ENCODE measurements around the gene RHBDF1. TPM values are rescaled to one million over a fixed set of nuclear protein-coding genes. Genes with fewer than 3 reads are reported as not detected.
"Not testable (repeated sequence)": the region's sequence is repeated elsewhere in the genome, so short reads cannot be mapped to it uniquely, and the experiment has no call there.

The RHBDF1 gene
- total and polyA plus RNA-seq, 2 of the 13 experiments (the other 11 are each of a cell fraction or from before 2014, with no cell fraction given), result 5.4 to 26.9 TPM

- Histone ChIP-seq H3K4me1 (ENCODE audit: insufficient read depth, low read length) (peaks cover 38% of the 10 kb centered on the region), H3K27ac (ENCODE audit: extremely low read length, insufficient read depth, low read length) (no peak overlapping the region), H3K9ac (ENCODE audit: insufficient read depth, low read depth, low read length) (no peak overlapping the region), H3K4me2 (ENCODE audit: low read depth, low read length) (peak overlapping the region; percentile 39; the same call in 1 of the 2 replicates), H2AFZ (ENCODE audit: low read length) (no peak overlapping the region), H3K27me3 (ENCODE audit: control insufficient read depth in 1 of 2, insufficient read depth in 2 of 2, low read length in 2 of 2) (no peaks in the 10 kb centered on the region; a peak in 1 of 5 replicates), H3K4me3 (replicated peaks in 1 of 3; ENCODE audit: insufficient read depth in 1 of 3, low read depth in 2 of 3, low read length in 3 of 3) (no peak overlapping the region), H4K20me1 (ENCODE audit: insufficient read depth, low read length) (no peaks in the 10 kb centered on the region), H3K79me2 (ENCODE audit: insufficient read depth, low read length) (peaks cover 20% of the 10 kb centered on the region), H3K9me3 (ENCODE audit: low read length) (no peaks in the 10 kb centered on the region), H3K36me3 (replicated peaks in 1 of 2; ENCODE audit: control insufficient read depth in 1 of 2, insufficient read depth in 2 of 2, low read length in 2 of 2) (peaks cover 7 to 27% of the 10 kb centered on the region in 2 experiments; a peak in 4 of 5 replicates)
- intact Hi-C loops (cut with micrococcal nuclease; ENCODE audit: unreplicated experiment), result no loop called here
- in situ Hi-C loops (cut with HindIII; ENCODE audit: extremely low pct_ligation_motif_present, low pct_unique_long_range_greater_than_20kb), result no loop called here
- FAIRE-seq (no peak), DNase-seq (ENCODE audit: low spot score) (no peak), ATAC-seq (no peak)
- TF ChIP-seq BHLHE40 (IDR thresholded peaks at IDR 0.05; ENCODE audit: low read length), result no peak
- peak; percentile 48 for TF ChIP-seq ATF7 (IDR thresholded peaks at IDR 0.05)
- TF ChIP-seq ATF7 (CRISPR knock-in tag; IDR thresholded peaks at IDR 0.05), result no peak
- TF ChIP-seq ZSCAN31 (CRISPR knock-in tag; IDR thresholded peaks at IDR 0.05; ENCODE audit: low read depth), result no peak
- TSS peak; percentile 61 for BruUV-seq (replicated peaks)
- CTCF ChIA-PET (ENCODE audit: low intra/inter-chr PET ratio, low total read pairs), result no interaction called here
- 92% methylated on average over 15 of the region's 15 CpGs for WGBS (ENCODE audit: low lambda C conversion rate)
- POLR2A ChIA-PET, result no interaction called here
Observed at GRCh38 chr16:50769-51591, 21.5 kb downstream of the RHBDF1 start.

- Histone ChIP-seq H3K4me1 (ENCODE audit: insufficient read depth, low read length) (peaks cover 50% of the 10 kb centered on the region), H3K79me2 (ENCODE audit: insufficient read depth, low read length) (peaks cover 6% of the 10 kb centered on the region), H3K27me3 (ENCODE audit: control insufficient read depth in 1 of 2, insufficient read depth in 2 of 2, low read length in 2 of 2) (no peaks in the 10 kb centered on the region), H3K36me3 (replicated peaks in 1 of 2; ENCODE audit: control insufficient read depth in 1 of 2, insufficient read depth in 2 of 2, low read length in 2 of 2) (peaks cover 4 to 29% of the 10 kb centered on the region in 2 experiments; a peak in 3 of 5 replicates), H4K20me1 (ENCODE audit: insufficient read depth, low read length) (no peaks in the 10 kb centered on the region), H3K4me2 (ENCODE audit: low read depth, low read length) (no peak overlapping the region), H3K27ac (ENCODE audit: extremely low read length, insufficient read depth, low read length) (no peak overlapping the region), H2AFZ (ENCODE audit: low read length) (no peak overlapping the region), H3K9me3 (ENCODE audit: low read length) (no peaks in the 10 kb centered on the region), H3K9ac (ENCODE audit: insufficient read depth, low read depth, low read length) (no peak overlapping the region), H3K4me3 (replicated peaks in 1 of 3; ENCODE audit: insufficient read depth in 1 of 3, low read depth in 2 of 3, low read length in 3 of 3) (no peak overlapping the region)
- in situ Hi-C loops (cut with HindIII; ENCODE audit: extremely low pct_ligation_motif_present, low pct_unique_long_range_greater_than_20kb) (no loop called here), intact Hi-C loops (cut with micrococcal nuclease; ENCODE audit: unreplicated experiment) (no loop called here)
- no peak for DNase-seq (ENCODE audit: low spot score)
- CTCF ChIA-PET (ENCODE audit: low intra/inter-chr PET ratio, low total read pairs), result no interaction called here
- POLR2A ChIA-PET, result no interaction called here
- no TSS peak for BruUV-seq (replicated peaks)
- WGBS (ENCODE audit: low lambda C conversion rate), result 95% methylated on average over 7 of the region's 7 CpGs
- TF ChIP-seq JUND (CRISPR knock-in tag; IDR thresholded peaks at IDR 0.05) (no peak), MLX (CRISPR knock-in tag; IDR thresholded peaks at IDR 0.05) (no peak), MNT (IDR thresholded peaks at IDR 0.05) (no peak), ATF7-NPFF (CRISPR knock-in tag; IDR thresholded peaks at IDR 0.05; ENCODE audit: low read depth) (no peak), RBM22 (optimal IDR thresholded peaks at IDR 0.05; ENCODE audit: low read length) (no peak)
- no peak for FAIRE-seq
- no peak for ATAC-seq
Observed at GRCh38 chr16:47234-47633, 25.2 kb downstream of the RHBDF1 start.

- WGBS (ENCODE audit: low lambda C conversion rate), result 96% methylated on average over 7 of the region's 7 CpGs
Observed at GRCh38 chr16:46510-46909, 25.9 kb downstream of the RHBDF1 start.

More at GRCh38 chr16:46510-46909, 25.9 kb downstream of the RHBDF1 start:
- H3K9me3 ChIP-seq (ENCODE audit: low read length); H3K4me3 ChIP-seq (replicated peaks in 1 of 3; ENCODE audit: insufficient read depth in 1 of 3, low read depth in 2 of 3, low read length in 3 of 3); intact Hi-C loops (cut with micrococcal nuclease; ENCODE audit: unreplicated experiment); H2AFZ ChIP-seq (ENCODE audit: low read length); H3K9ac ChIP-seq (ENCODE audit: insufficient read depth, low read depth, low read length); BruUV-seq (replicated peaks); POLR2A ChIA-PET; FAIRE-seq; CTCF ChIA-PET (ENCODE audit: low intra/inter-chr PET ratio, low total read pairs); H3K27ac ChIP-seq (ENCODE audit: extremely low read length, insufficient read depth, low read length); H3K79me2 ChIP-seq (ENCODE audit: insufficient read depth, low read length); DNase-seq (ENCODE audit: low spot score); H3K4me2 ChIP-seq (ENCODE audit: low read depth, low read length); H4K20me1 ChIP-seq (ENCODE audit: insufficient read depth, low read length); H3K27me3 ChIP-seq (ENCODE audit: control insufficient read depth in 1 of 2, insufficient read depth in 2 of 2, low read length in 2 of 2); ATAC-seq; in situ Hi-C loops (cut with HindIII; ENCODE audit: extremely low pct_ligation_motif_present, low pct_unique_long_range_greater_than_20kb): not testable (repeated sequence)
- Histone ChIP-seq H3K4me1 (ENCODE audit: insufficient read depth, low read length) (peaks cover 42% of the 10 kb centered on the region), H3K36me3 (replicated peaks in 1 of 2; ENCODE audit: control insufficient read depth in 1 of 2, insufficient read depth in 2 of 2, low read length in 2 of 2) (peaks cover 7 to 29% of the 10 kb centered on the region in 2 experiments; a peak in 3 of 5 replicates)

All from HepG2 (cell line).